IPS DF 19.7 (cell line): ENCODE results near the gene ENTPD5.

Source experiments
- DNase-seq: peaks from one replicate; pipeline ENCODE4 v3.0.0-alpha.2; 2013; ENCODE audit warnings: low read depth, low spot score

ENTPD5 gene, protein sequence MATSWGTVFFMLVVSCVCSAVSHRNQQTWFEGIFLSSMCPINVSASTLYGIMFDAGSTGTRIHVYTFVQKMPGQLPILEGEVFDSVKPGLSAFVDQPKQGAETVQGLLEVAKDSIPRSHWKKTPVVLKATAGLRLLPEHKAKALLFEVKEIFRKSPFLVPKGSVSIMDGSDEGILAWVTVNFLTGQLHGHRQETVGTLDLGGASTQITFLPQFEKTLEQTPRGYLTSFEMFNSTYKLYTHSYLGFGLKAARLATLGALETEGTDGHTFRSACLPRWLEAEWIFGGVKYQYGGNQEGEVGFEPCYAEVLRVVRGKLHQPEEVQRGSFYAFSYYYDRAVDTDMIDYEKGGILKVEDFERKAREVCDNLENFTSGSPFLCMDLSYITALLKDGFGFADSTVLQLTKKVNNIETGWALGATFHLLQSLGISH

DNA sequence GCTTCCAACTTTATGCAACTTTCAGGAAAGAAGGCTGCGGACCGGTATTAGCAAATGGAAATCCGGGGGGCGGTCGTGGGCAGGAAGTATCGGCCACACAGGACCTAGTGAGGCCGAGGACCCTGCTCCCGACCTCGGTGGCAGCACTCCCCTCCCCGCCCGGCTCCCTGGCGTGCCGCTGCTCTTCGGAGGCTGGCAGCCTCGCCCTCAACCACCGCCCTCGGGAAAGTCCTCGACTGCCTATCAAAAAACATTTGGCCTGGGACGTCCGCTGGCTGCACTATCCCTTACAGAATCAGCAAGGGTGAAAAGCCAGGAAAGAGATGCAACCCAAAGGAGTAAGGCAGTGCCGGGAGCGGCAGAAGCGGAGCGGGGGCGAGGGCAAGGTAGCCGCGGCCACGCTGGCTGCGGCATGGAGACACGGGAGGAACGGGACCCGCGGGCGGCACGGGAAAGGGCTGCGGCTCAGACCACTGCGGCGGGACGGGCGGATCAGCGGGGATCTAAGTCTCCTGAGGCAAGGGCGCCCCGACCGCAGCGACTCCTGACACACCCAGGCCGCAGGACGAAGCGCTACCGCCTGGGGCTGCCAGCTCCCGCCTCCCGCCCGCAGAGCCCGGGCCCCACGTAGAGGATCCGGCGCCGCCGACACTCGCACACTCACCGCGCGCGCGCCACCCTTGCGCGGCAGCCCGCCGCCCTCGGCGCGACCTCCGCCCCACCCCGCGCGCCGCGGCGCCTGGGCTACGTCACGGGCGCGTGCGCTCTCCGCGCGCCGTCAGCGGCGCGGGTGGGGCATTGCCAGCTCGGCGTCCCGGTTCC, at the start of gene ENTPD5, which contains the start of gene BBOF1:
Gene ENTPD5 (minus strand): TSS at position 703 of the 822 bp plus-strand sequence. CDS start 31,186 bp downstream, outside the sequence.
Gene BBOF1 (plus strand): TSS at position 764 of the 822 bp plus-strand sequence. CDS start 130 bp downstream, outside the sequence.
- DNase-seq: no peak

DNA sequence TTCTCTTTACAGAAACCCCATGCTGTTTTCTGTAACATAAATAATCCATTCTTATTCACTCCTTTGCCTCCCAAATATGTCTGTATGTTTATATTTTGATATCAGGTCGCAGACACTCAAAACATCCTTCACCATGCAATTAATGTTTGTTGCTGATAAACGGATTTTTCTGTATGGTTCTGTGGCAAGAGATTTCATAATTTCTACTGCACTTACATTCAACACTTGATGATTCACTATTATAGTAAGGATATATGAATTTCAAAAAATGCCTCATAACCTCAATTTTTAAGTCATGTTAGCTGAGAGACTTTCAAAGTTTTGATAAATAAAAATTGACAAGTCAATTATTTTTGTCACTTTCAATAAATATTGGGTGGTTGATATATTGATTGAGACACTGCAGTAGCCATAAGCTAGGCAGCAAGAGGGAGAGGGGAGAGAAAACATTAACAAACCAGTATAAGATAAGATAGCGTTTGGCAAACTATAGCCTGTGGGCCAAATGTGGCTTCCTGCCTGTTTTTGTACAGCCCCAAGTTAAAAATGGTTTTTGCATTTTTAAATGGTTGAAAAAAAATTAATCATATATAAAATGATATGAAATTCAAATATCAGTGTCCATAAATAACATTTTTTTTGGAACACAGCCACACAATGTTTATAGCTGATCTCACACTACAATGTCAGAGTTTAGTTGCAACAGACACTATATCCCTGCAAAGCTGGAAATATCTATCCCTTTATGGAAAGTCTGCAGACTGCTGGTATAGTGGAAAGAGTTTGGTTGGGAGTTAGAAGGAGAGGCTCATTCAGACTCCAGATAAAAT, 46.9 kb upstream of the ENTPD5 start:
- no peak for DNase-seq

DNA sequence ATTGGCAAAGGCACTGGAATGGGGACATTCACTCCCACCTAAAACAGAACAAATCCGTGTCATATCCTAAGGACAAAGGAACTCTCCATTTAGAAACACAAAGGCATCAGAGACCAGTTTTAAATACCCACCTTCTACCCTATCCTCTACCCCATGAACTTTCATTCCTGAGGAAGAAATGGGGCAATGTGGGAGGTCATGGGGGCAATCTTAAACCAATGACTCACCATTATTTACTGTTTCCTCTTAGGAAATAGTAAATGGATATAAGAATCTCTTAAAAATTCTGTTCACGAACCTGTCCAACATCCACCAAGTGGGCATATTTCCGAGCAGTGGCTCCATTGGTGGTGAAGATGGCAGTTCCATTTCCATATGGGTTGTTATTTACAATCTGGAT, 45.8 kb upstream of the ENTPD5 start:
- no peak for DNase-seq

DNA sequence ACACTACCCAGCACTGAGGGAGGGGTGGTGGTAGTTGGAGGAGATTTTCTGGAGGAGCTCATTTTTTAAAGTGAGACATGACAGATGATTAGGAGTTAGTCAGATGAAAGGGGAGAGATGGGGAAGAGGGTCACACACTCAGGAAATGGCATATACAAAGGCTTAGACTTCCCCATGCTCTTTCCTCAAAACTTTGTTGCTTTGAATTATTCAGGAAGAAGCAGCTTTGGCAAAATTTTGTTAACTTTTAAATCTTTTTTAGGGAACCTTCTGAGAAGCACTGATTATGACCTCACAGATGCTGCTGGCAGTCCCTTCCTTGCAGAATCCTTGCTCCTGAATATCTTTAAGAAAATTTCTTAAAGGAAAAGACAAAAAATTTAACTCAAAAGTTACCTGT, 45.3 kb upstream of the ENTPD5 start:
- DNase-seq: no peak

DNA sequence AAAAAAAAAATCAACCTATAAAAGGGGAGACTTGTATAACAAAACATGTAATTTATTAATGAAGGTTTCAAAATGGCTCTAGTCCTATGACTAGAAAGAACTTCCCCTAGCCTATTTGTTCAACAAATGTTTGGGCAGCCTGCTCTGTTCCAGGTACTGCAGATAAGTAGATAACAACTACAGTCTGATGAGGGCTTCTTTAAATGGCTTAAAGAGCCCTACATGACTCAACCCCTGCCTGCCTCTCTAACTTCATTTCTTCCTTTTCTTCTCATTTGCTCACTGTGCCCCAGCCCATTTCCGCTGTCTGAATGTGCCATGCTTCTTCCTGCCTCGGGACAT, 43.7 kb upstream of the ENTPD5 start:
- DNase-seq: no peak

DNA sequence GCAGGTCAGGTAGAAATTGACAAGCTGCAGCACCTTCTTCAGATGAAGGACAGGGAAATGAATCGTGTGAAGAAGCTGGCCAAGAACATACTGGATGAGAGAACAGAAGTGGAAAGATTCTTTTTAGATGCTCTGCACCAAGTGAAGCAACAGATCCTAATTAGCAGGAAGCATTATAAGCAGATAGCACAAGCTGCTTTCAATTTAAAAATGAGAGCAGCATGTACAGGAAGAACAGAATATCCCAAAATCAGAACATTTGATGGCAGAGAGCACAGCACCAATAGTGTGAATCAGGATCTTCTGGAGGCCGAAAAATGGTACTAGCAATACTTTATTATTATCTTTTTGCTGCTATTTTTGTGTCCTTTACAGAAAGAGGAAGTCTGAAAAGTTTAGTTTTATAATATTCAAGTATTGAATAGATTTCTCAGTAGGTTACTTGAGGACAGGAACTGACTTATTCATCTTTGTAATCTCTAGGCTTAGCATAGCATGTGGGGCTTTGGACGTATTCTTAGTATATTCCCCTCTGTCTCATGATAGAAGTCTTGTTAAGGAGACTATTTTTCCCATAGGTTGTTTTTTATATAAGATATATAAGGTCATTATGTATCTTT, 30.9 kb upstream of the ENTPD5 start:
- no peak for DNase-seq

DNA sequence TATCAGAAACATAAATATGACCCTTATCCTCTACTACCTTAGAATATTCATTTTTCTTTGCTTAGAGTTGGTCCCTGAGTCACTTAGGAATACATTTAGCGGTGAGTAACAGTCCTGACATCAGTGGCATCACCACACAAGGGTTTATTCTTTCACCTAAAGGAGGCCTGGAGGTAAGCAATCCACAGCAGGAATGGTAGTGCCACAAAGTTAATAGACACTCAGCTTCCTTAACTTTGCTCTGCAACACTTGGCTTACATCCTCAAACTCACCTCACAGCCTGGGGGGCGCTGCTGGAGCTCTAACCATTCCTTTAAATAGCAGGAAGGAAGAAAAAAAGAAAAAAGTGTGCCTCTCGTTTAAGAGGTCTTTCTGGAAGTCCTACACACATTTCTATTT, 29.2 kb upstream of the ENTPD5 start:
- no peak for DNase-seq

DNA sequence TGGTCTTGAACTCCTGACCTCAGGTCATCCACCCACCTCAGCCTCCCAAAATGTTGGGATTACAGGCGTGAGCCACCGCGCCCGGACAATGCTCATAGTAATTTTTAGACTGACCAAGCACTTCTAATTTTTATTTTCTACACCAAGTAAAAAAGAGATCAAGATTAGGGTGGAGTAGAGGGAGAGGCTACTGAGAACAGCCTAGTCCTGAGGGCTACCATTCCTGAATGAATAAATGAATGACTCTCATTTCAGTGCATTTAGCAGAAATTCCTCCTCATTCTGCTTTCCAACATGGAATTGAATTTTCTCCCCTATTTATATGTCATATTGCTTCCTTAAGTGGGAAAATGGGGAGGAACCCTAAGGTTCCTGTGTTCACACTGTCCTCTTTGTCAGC, 26.4 kb upstream of the ENTPD5 start:
- DNase-seq: no peak

DNA sequence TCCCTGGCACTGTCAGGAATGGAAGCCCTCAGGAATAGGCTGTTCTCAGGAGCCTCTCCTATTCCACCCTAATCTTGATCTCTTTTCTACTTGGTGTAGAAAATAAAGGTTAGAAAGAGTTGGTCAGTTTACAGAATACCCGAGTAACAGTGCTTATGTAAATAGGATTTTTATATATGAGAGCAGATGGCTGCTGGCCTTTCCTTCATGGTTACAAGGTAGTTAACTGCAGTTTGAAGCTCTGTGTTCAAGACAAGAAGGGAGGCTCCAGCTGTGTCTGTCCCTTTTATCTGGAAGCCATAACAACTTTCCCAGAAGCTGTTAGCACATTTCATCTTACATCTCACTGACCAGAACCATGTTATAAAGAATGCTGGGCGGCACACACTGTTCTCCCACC, 23.2 kb upstream of the ENTPD5 start:
- no peak for DNase-seq

DNA sequence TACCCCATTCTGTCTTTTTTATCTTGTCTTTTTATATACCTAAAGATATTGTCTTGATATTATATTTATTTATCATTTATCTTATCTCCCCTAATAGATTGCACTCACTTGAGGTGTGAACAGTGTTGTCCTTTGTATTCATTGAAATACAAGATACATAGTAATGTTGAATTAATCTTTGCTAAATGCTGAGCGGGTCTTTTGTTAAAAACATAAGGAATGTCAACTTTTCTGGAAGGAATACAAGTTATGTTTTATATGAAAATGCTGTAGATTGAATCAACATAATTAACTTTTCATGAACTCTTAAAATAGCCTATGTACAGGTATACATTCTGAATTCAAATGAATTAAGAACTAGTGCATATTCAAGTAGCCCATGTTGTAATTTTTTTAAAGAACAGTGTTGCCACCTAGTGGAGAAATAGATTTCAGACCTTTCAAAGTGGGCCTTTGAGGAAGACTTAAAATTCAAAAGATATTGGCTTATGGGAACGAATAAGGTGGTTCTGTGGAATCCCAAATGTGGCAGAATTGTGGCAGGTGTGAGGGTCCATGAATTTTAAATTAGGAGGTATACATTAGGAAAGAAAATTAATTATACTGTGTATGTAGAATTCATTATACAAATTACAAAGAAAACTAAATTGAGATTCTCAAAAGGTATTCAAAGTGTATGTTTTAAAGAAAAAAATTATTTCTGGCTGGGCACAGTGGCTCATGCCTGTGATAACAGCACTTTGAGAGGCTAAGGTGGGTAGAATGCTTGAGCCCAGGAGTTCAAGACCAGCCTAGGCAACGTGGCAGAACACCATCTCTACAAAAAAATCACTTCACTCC, 19.2 kb upstream of the ENTPD5 start:
- DNase-seq: no peak

DNA sequence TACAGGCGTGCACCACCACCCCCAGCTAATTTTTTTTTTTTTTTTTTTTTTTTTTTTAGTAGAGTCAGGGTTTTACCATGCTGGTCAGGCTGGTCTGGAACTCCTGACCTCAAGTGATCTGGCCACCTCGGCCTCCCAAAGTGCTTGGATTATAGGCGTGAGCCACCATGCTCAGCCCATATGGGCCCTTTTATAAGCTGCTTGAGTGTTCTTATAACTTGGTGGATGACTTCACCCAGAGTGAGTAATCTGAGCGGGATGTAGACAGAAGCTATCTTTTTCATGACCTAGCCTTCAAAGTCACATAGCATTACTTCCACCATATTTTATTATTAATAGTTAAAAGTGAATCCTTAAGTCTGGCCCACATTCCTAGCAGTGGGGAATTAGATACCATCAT, 16.5 kb upstream of the ENTPD5 start:
- DNase-seq: no peak

DNA sequence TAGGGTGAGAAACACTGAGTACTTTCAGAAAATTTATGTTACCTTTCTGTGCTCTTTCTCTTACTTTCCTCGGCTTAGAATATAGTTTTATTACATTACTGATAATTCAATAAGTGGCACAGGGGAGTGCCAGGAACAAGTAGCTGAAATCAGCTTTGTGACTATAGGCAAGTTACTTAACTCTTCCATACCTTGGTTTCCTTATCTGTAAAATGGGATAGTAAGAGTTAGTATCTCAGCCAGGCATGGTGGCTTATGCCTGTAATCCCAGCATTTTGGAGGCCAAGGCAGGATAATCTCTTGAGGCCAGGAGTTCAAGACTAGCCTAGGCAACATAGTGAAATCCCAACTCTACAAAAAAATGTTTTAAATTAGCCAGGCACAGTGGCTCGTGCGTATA, 15.5 kb upstream of the ENTPD5 start:
- DNase-seq: no peak

DNA sequence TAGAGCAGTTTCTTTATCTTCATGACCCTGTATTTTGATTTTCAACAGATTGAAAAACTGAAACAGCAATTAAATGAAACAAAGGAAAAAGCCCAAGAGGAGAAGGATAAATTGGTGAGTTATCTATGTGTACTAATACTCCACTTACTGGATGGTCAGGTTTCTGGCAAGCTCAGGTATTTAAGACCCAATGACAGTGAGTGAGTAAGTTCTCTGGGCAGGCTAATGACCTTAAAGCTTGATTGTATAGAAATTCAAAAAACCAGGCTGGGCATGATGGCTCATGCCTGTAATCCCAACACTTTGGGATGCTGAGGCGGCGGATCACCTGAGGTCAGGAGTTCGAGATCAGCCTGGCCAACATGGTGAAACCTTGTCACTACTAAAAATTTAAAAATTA, 10.0 kb upstream of the ENTPD5 start:
- no peak for DNase-seq

DNA sequence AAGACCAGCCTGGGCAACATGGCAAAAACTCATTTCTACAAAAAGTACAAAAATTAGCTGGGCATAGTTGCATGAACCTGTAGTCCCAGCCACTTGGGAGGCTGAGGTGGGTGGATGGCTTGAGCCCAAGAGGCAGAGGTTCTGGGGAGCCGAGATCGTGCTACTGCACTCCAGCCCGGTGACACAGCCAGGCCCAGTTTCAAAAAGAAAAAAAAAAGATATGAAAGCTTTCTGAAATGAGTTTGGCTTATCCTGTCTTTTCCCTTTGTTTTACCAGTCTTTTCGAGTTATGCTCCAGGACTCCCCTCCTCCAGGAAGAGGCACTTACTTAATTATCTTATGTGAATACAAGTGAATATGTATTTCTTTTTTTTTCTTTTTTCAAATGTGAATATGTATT, 3.3 kb upstream of the ENTPD5 start:
- DNase-seq: no peak

DNA sequence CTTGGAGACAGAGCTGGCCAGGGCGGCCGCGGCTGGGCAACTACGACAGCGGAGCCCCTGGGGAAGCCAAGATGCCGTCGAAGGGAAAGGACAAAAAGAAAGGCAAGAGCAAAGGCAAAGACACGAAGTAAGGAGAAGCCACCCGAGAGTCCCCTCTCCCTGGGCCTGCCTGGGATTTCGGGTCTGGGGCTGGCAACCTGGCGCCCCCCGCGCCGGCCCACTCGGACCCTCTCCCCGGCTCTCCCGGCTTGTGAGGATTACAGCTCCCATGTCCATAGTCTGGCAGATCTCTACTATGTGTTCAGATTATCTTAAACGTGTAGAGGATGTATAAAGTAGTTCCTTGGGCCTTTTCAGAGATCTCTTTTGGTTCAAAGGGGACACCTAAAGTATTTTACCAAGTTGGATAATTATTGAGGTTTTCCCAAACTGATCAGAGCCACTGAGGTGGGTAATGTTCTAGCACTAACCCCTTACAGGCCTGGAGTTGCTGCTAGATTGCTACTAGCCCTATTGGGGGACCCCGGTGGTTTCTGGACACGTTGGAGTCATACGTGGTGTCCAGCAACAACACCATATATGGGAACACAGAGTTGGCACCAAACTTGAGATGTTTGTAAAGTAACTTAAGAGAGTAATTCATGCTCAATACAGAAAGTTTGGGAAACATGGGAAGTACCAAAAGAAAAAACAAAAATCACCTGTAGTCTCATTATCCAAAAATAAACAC, 485 bp upstream of the ENTPD5 start:
- no peak for DNase-seq

DNA sequence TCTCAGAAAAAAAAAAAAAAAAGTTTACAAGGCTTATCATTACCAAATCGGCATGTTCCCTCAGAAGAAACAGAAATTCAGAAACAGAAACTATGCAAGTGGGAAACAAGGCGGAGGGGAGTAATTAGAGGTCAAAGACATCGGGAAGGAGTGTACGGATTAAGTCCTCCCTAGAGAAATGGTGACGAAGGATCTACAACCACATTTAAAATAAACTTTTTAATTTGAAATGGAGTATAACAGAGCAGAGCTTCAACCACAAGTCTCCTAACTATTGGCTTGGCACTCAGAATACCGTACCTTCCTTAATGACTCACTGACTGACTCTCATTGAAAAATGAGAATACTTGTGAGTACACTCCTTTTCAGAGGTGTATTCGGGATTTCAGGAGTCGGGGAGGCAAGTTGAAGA, 908 bp downstream of the ENTPD5 start:
- no peak for DNase-seq

DNA sequence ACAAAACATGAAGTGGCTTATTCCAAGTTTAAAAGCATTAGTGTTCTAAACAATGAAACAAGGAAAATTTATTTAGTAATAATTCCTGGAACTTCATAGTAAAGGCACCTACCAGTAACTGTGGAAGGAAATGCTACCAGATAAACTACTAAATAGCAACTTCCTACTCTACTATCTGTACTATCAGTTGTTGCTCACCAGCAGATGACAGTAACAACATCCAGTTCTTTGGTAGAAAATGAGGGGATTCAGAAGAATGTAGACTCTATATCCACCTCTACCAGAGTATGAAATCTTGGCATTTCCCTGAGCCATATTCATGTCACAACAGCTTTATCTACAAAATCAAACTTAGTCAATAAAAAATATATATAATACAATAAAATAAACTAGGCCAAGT, 3.1 kb downstream of the ENTPD5 start:
- DNase-seq: no peak

DNA sequence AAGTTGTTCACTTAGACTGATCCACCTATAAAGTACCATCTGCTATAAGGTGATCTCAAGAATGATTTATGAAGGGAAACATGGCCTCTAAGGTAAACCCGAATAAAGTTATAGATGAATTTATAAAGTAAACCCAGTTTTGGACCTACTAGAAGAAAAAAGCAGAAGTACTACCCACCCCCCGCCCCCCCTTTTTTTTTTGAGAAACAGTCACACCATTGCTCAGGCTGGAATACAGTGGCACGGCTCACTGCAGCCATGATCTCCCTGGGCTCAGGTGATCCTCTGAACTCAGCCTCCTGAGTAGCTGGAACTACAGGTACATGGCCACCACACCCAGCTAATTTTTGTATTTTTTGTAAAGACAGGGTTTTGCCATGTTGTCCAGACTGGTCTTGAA, 3.9 kb downstream of the ENTPD5 start:
- DNase-seq: no peak

DNA sequence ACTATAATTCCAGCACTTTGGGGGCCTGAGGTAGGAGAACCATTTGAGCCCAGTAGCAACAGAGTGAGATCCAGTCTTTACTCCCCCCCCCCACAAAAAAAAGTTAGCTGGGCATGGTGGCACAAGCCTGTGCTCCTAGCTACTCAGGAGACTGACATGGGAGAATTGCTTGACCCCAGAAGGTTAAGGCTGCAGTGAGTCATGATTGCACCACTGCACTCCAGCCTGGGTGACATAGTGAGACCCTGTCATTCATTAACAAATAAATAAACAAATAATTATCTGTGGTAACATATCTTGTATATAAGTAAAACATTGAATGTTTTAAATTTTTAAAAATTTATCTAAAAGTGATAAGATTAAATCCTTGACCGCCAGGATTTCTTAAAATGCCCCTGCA, 4.8 kb downstream of the ENTPD5 start:
- no peak for DNase-seq
